GM12892 (cell line): ENCODE measurements around the gene TRIO.

ENCODE experiments used
- POLR2A ChIP-seq: IDR thresholded peaks from 2 replicates; pipeline ENCODE4 v1.6.1; 2011; ENCODE audit warnings: low read depth, low read length, control low read depth
- TAF1 ChIP-seq: IDR thresholded peaks from 2 replicates; pipeline ENCODE4 v1.6.1; 2011; ENCODE audit warnings: low read depth, mild to moderate bottlenecking, control low read depth, low read length, borderline replicate concordance

DNA sequence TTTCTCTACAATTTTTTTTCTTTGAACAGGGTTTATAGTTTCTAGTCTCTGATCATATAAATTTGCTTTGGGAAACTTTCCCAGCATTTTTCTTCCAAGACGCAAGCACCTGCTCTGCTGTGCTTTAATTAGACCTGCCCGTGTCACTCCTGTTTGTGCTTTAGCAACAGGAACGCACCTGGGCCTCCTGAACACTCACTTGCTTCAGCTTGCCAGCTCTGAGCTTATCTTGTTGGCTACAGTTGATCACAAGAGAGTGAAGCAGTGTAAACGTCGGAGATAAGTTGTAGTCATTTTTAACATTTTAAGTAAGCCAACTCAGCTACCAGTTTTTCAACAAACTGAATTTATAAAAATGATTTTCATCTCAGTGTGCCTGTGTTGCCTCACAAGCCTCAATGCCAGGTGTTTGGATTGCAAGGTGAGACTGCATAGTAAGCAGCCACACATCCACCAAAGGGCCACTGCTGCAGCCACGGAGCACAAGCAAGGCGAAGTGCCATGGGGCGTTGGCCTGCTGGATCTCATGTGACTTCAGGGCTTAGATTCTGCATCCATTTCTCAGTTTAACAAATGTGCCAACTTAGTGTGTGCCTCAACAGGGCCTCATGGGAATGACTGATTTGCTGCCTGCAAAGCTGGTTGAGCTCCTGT lies 166.9 kb downstream of the TRIO start:
- TF ChIP-seq TAF1 (no peak), POLR2A (no peak)
